Right lobe of liver (tissue), 6 donors: ENCODE data around the gene ZBED2. TPM values are rescaled to one million over a fixed set of nuclear protein-coding genes. Genes with fewer than 3 reads are reported as not detected.

ENCODE experiments used
- ATAC-seq, 4 donors: fragments of 200-7000 bp; cut with Tn5 transposase; one replicate each; pipeline ENCODE4 v1.9.1; 2020; ENCODE audit warnings: mild to moderate bottlenecking in 4 of 4, moderate library complexity in 4 of 4
- DNase-seq, 3 donors: peaks; one replicate each; pipeline ENCODE4 v3.0.0-alpha.2; 2020
- H3K27ac ChIP-seq, 3 donors: fragments of 200-600 bp; one replicate each; pipeline ENCODE4 v1.8.0; 2022
- H3K27me3 ChIP-seq, 2 donors: fragments of 200-600 bp; one replicate each; pipeline ENCODE4 v1.8.0; 2022
- H3K36me3 ChIP-seq, 4 donors: fragments of 200-600 bp; sonication (generic) in 1 of 4; one replicate each; pipeline versions ENCODE4 v1.5.1 to v1.8.0; 2017 to 2022; ENCODE audit warnings: control low read depth in 1 of 4
- H3K4me1 ChIP-seq, 4 donors: fragments of 200-600 bp; sonication (generic) in 1 of 4; one replicate each; pipeline versions ENCODE4 v1.5.1 to v1.8.0; 2017 to 2022; ENCODE audit warnings: control low read depth in 1 of 4
- H3K4me3 ChIP-seq, 3 donors: fragments of 200-600 bp; one replicate each; pipeline ENCODE4 v1.8.0; 2022
- H3K9me3 ChIP-seq, 4 donors: fragments of 200-600 bp; sonication (generic) in 1 of 4; one replicate each; pipeline versions ENCODE4 v1.5.1 to v1.8.0; 2017 to 2022; ENCODE audit warnings: control low read depth in 1 of 4
- CTCF ChIP-seq, 4 donors: fragments of 200-600 bp in 3 of 4; fragments of 450-650 bp in 1 of 4; IDR thresholded peaks; one replicate each; pipeline versions ENCODE4 v1.5.1 to v1.8.0; 2016 to 2022; ENCODE audit warnings: antibody characterized with exemption in 4 of 4, mild to moderate bottlenecking in 2 of 4
- POLR2A ChIP-seq: fragments of 450-650 bp; IDR thresholded peaks from one replicate; pipeline ENCODE4 v1.6.1; 2017; ENCODE audit warnings: antibody characterized with exemption, mild to moderate bottlenecking
- WGBS: methylation state at CpG from one replicate; pipeline ENCODE4 v1.1.6; 2018; ENCODE audit warnings: low coverage, low lambda C conversion rate; ENCODE audit not compliant: insufficient coverage; ENCODE audit errors: missing lambda C conversion rate; 5-methylcytosine and 5-hydroxymethylcytosine counted together
- intact Hi-C, 2 donors: fragments of 100-400 bp; cut with DNase I; formaldehyde crosslinking; loops; one replicate each; pipeline versions ENCODE4 v1.11.2 to v1.14.1; 2022
- total RNA-seq, 6 experiments: library from RNA; depleted of rRNA in 2 of 6; stranded (reverse); fragments of >200 nt in 2 of 6; fragmentation: NEBNext Ultra II Directional in 3 of 6; extraction: Animal tissue kit (Norgen Biotek cat#: 25700) in 3 of 6; gene quantifications; one replicate each; pipeline versions ENCODE4 v1.1.0 to v1.2.4, GENCODE V29; 2016 to 2023
- donor health status: DM: no; HTN: yes; CAD: no.
- donor health status: DM: no; HTN: no; CAD: no.
- donor health status: DM: no; HTN: no; CAD: no.
- donor health status: DM: no; HTN: yes; CAD: no.
- donor health status: DM: no; HTN: yes; CAD: no.

ZBED2 gene
- total RNA-seq, 6 experiments from 2014 or later, result not detected

GRCh38 chr3:111610612-111611054 is 15.5 kb upstream of the ZBED2 start:
- intact Hi-C loops, result no loop called here
- H3K27ac ChIP-seq, result no peak overlapping the region
- no peaks in the 10 kb centered on the region for H3K4me1 ChIP-seq
- no peak for TF ChIP-seq CTCF (IDR thresholded peaks at IDR 0.05)
- TF ChIP-seq POLR2A, result no peak
- H3K4me3 ChIP-seq, result no peak overlapping the region
- DNase-seq (no peak), ATAC-seq (no peak)
- no peaks in the 10 kb centered on the region for H3K36me3 ChIP-seq
- WGBS, result 62% methylated on average over 6 of the region's 8 CpGs
- H3K9me3 ChIP-seq, result no peaks in the 10 kb centered on the region
- H3K27me3 ChIP-seq, result no peaks in the 10 kb centered on the region

DNA sequence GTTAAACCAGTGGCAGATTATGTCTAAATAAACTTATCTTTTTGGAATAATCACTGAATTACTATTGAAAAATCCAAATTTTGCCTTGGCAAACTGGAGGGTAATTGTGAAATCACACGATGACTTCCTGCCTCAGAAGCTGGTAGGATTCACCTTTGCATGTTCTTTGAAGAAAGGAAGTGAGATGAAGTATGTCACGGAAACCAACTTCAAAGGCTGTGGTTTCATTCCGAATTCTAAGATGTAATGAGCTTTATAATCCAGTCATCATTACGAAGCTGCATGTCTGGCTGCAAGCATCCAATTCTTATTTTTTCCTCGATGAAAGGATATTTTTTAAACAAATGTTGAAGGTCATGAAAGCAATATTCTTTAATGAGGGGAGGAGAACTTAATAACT is 15.0 kb upstream of the ZBED2 start:
- H3K4me3 ChIP-seq, result no peak overlapping the region
- no peaks in the 10 kb centered on the region for H3K9me3 ChIP-seq
- H3K27ac ChIP-seq, result no peak overlapping the region
- H3K36me3 ChIP-seq, result no peaks in the 10 kb centered on the region
- TF ChIP-seq CTCF (IDR thresholded peaks at IDR 0.05), result no peak
- no peak for TF ChIP-seq POLR2A
- no peaks in the 10 kb centered on the region for H3K27me3 ChIP-seq
- no peak for ATAC-seq
- intact Hi-C loops, result no loop called here
- no peaks in the 10 kb centered on the region for H3K4me1 ChIP-seq
- no peak for DNase-seq
- 59% methylated on average over 5 of the region's 5 CpGs for WGBS

DNA sequence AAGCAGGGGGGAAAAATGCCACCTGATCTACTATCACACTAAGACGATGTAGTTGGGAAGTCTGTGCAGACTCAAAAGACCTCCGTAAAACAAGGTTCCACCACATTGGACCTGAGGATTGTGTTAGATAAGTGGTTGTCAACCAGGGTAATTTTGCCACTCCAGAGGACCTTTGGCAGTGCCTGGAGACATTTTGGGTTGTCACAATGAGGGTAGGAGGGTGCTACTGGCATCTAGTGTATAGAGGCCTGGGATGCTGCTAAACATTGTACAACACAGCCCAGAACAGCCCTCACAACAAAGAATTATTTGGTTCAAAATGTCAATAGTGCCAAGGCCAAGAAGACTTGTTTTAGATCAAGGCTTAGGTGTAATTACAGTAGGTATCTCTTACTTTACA is 14.6 kb upstream of the ZBED2 start:
- Histone ChIP-seq H3K9me3 (no peaks in the 10 kb centered on the region), H3K4me3 (no peak overlapping the region), H3K4me1 (no peaks in the 10 kb centered on the region), H3K27me3 (no peaks in the 10 kb centered on the region), H3K36me3 (no peaks in the 10 kb centered on the region), H3K27ac (no peak overlapping the region)
- DNase-seq, result no peak
- ATAC-seq, result no peak
- 62% methylated on average over 2 of the region's 2 CpGs for WGBS
- intact Hi-C loops, result no loop called here
- no peak for TF ChIP-seq CTCF (IDR thresholded peaks at IDR 0.05)
- TF ChIP-seq POLR2A, result no peak

GRCh38 chr3:111608383-111608782 is 13.2 kb upstream of the ZBED2 start:
- Histone ChIP-seq H3K27ac (no peak overlapping the region), H3K9me3 (no peaks in the 10 kb centered on the region), H3K27me3 (no peaks in the 10 kb centered on the region), H3K36me3 (no peaks in the 10 kb centered on the region), H3K4me1 (no peaks in the 10 kb centered on the region), H3K4me3 (no peak overlapping the region)
- no peak for TF ChIP-seq CTCF (IDR thresholded peaks at IDR 0.05)
- no peak for TF ChIP-seq POLR2A
- intact Hi-C loops, result no loop called here
- WGBS, result 89% methylated on average over 2 of the region's 2 CpGs
- ATAC-seq (no peak), DNase-seq (no peak)
